ENCODE results near the gene NXF1. TPM values are rescaled to one million over a fixed set of nuclear protein-coding genes. Genes with fewer than 3 reads are reported as not detected.

The NXF1 gene
- total and polyA plus RNA-seq, 2 of the 13 experiments (the other 11 are each of a cell fraction or from before 2014, with no cell fraction given), result 30.4 to 30.9 TPM

GRCh38 chr11:62830904-62831519 is 25.8 kb upstream of the NXF1 start (continued):
- TF ChIP-seq SNAPC5 (CRISPR knock-in tag; IDR thresholded peaks at IDR 0.05; ENCODE audit: borderline replicate concordance) (no peak), CENPT (CRISPR knock-in tag; IDR thresholded peaks at IDR 0.05; ENCODE audit: low read depth) (no peak), KDM5A (IDR thresholded peaks at IDR 0.05; ENCODE audit: borderline replicate concordance, low read length) (0 out of 2 replicates have a peak, but pooled peaks have one; percentile 86), FOXK1 (CRISPR knock-in tag; IDR thresholded peaks at IDR 0.05; ENCODE audit: borderline replicate concordance, low read depth) (no peak), UBTF (CRISPR knock-in tag; IDR thresholded peaks at IDR 0.05) (peak; percentile 67; the same call in 1 of the 2 replicates), RBFOX2 (IDR thresholded peaks at IDR 0.05; ENCODE audit: low read depth, low read length) (no peak), ARID4A (CRISPR knock-in tag; IDR thresholded peaks at IDR 0.05; ENCODE audit: borderline replicate concordance) (0 out of 2 replicates have a peak, but pooled peaks have one; percentile 80), YY1 (IDR thresholded peaks at IDR 0.05; ENCODE audit: insufficient read depth, insufficient replicate concordance, low read depth, low read length) (peak; percentile 26), ZC3H13 (CRISPR knock-in tag; IDR thresholded peaks at IDR 0.05) (0 out of 2 replicates have a peak, but pooled peaks have one; percentile 6), ZNF224 (CRISPR knock-in tag; IDR thresholded peaks at IDR 0.05) (no peak), TBX2 (CRISPR knock-in tag; IDR thresholded peaks at IDR 0.05; ENCODE audit: borderline replicate concordance) (peak; percentile 28), PAXIP1 (CRISPR knock-in tag; conservative IDR thresholded peaks at IDR 0.05) (no peak), CCAR2 (optimal IDR thresholded peaks at IDR 0.05; ENCODE audit: low read depth, low read length) (no peak), TBX3 (IDR thresholded peaks at IDR 0.05; ENCODE audit: borderline replicate concordance) (peak; percentile 60; the same call in 1 of the 2 replicates), ELF1 (CRISPR knock-in tag; IDR thresholded peaks at IDR 0.05) (no peak), SUZ12 (IDR thresholded peaks at IDR 0.05; ENCODE audit: low read depth, low read length) (no peak), KAT7 (CRISPR knock-in tag; IDR thresholded peaks at IDR 0.05; ENCODE audit: borderline replicate concordance) (0 out of 2 replicates have a peak, but pooled peaks have one; percentile 41), MAFF (IDR thresholded peaks at IDR 0.05; ENCODE audit: low read depth, low read length) (no peak), MEIS1 (CRISPR knock-in tag; IDR thresholded peaks at IDR 0.05; ENCODE audit: borderline replicate concordance) (0 out of 2 replicates have a peak, but pooled peaks have one; percentile 5)
